Neural cell (in vitro differentiated cells): ENCODE data around the gene TMEM259. TPM values are rescaled to one million over a fixed set of nuclear protein-coding genes. Genes with fewer than 3 reads are reported as not detected.

Source experiments
- H2AFZ ChIP-seq: fragments of 200-600, 300-800 bp; sonication (generic), shearing (Covaris generic); 2 replicates; pipeline ENCODE4 v1.6.0; 2014; ENCODE audit warnings: low read depth, mild to moderate bottlenecking, antibody characterized with exemption, low read length, moderate library complexity
- H3F3A ChIP-seq: fragments of 200-600 bp; shearing (Covaris generic); 2 replicates; pipeline ENCODE4 v1.6.1; 2016; ENCODE audit warnings: mild to moderate bottlenecking, moderate library complexity, mixed read lengths, antibody characterized with exemption, low read length; ENCODE audit not compliant: insufficient read depth, poor library complexity, severe bottlenecking
- H3K27ac ChIP-seq: fragments of 200-600, 300-800 bp; sonication (generic), shearing (Covaris generic); 2 replicates; pipeline ENCODE4 v1.5.1; 2014; ENCODE audit warnings: mild to moderate bottlenecking, low read length, moderate library complexity
- H3K27me3 ChIP-seq: fragments of 300-800, 200-600 bp; sonication (generic), shearing (Covaris generic); 2 replicates; pipeline ENCODE4 v1.6.0; 2014; ENCODE audit warnings: mild to moderate bottlenecking, low read depth, low read length, moderate library complexity; ENCODE audit not compliant: insufficient read depth
- H3K36me3 ChIP-seq: fragments of 300-800, 200-600 bp; sonication (generic), shearing (Covaris generic); 2 replicates; pipeline ENCODE4 v1.5.1; 2014; ENCODE audit warnings: mild to moderate bottlenecking, antibody characterized with exemption, low read length, moderate library complexity; ENCODE audit not compliant: insufficient read depth
- H3K4me2 ChIP-seq: fragments of 300-800, 200-600 bp; sonication (generic), shearing (Covaris generic); 2 replicates; pipeline ENCODE4 v1.6.0; 2014; ENCODE audit warnings: mild to moderate bottlenecking, low read length
- H3K4me3 ChIP-seq: fragments of 300-800, 200-600 bp; sonication (generic), shearing (Covaris generic); 2 replicates; pipeline ENCODE4 v1.5.1; 2014; ENCODE audit warnings: mild to moderate bottlenecking, low read length, moderate library complexity
- H3K79me2 ChIP-seq: fragments of 200-600 bp; shearing (Covaris generic); replicated peaks from 2 replicates; pipeline ENCODE4 v1.6.0; 2014; ENCODE audit warnings: mild to moderate bottlenecking, low read length, moderate library complexity; ENCODE audit not compliant: insufficient read depth
- H3K9ac ChIP-seq: fragments of 300-800, 200-600 bp; sonication (generic), shearing (Covaris generic); 2 replicates; pipeline ENCODE4 v1.6.1; 2016; ENCODE audit warnings: mild to moderate bottlenecking, low read length, mixed read lengths
- H3K9me2 ChIP-seq: fragments of 200-600 bp; shearing (Covaris generic); 2 replicates; pipeline ENCODE4 v1.6.1; 2016; ENCODE audit warnings: mild to moderate bottlenecking, low read length, mixed read lengths; ENCODE audit not compliant: insufficient read depth
- H3K9me3 ChIP-seq: fragments of 200-600, 300-800 bp; sonication (generic), shearing (Covaris generic); 2 replicates; pipeline ENCODE4 v1.6.1; 2016; ENCODE audit warnings: mild to moderate bottlenecking, mixed run types, low read length, moderate library complexity, mixed read lengths
- H4K20me1 ChIP-seq: fragments of 200-600 bp; shearing (Covaris generic); 2 replicates; pipeline ENCODE4 v1.6.1; 2016; ENCODE audit warnings: mild to moderate bottlenecking, mixed run types; ENCODE audit not compliant: insufficient read depth
- CTCF ChIP-seq: fragments of 450-650 bp; IDR thresholded peaks from 2 replicates; pipeline ENCODE4 v1.5.1; 2014; ENCODE audit warnings: antibody characterized with exemption, mild to moderate bottlenecking, moderate library complexity; ENCODE audit not compliant: poor library complexity, severe bottlenecking
- EP300 ChIP-seq: fragments of 450-650 bp; conservative IDR thresholded peaks from 2 replicates; pipeline ENCODE4 v1.6.1; 2014; ENCODE audit warnings: antibody characterized with exemption, mild to moderate bottlenecking, moderate library complexity; ENCODE audit not compliant: poor library complexity, severe bottlenecking
- EZH2 ChIP-seq: fragments of 200-600, 300-800 bp; shearing (Covaris generic), sonication (generic); IDR thresholded peaks from 2 replicates; pipeline ENCODE4 v1.6.1; 2014; ENCODE audit warnings: antibody characterized with exemption, low read length, borderline replicate concordance, mild to moderate bottlenecking; ENCODE audit not compliant: insufficient read depth, poor library complexity, severe bottlenecking
- MXI1 ChIP-seq: fragments of 450-650 bp; conservative IDR thresholded peaks from 2 replicates; pipeline ENCODE4 v1.6.1; 2014; ENCODE audit warnings: antibody characterized with exemption, mild to moderate bottlenecking; ENCODE audit not compliant: poor library complexity, severe bottlenecking
- POLR2AphosphoS5 ChIP-seq: IDR thresholded peaks from 2 replicates; pipeline ENCODE4 v1.6.1; 2012
- RAD21 ChIP-seq: fragments of 450-650 bp; conservative IDR thresholded peaks from 2 replicates; pipeline ENCODE4 v1.6.1; 2014; ENCODE audit warnings: antibody characterized with exemption, mild to moderate bottlenecking, moderate library complexity
- REST ChIP-seq: IDR thresholded peaks from 2 replicates; pipeline ENCODE4 v1.6.1; 2012; ENCODE audit warnings: borderline replicate concordance
- SMC3 ChIP-seq: fragments of 450-650 bp; conservative IDR thresholded peaks from 2 replicates; pipeline ENCODE4 v1.6.1; 2014; ENCODE audit warnings: antibody characterized with exemption, mild to moderate bottlenecking, moderate library complexity; ENCODE audit not compliant: poor library complexity
- TAF1 ChIP-seq: IDR thresholded peaks from 2 replicates; pipeline ENCODE4 v1.6.1; 2012; ENCODE audit warnings: low read depth
- polyA plus RNA-seq: library from polyadenylated mRNA; depleted of rRNA; stranded (reverse); fragments of >200 nt; gene quantifications from 2 replicates; pipeline ENCODE4 v1.2.3, GENCODE V29; 2014

The TMEM259 gene
- polyA plus RNA-seq, 1 donor from 2014 or later = 176 TPM

- Histone ChIP-seq H3K27ac (no peak overlapping the region), H3K4me2 (no peak overlapping the region), H3K9me3 (no peaks in the 10 kb centered on the region), H2AFZ (no peak overlapping the region), H3K9me2 (no peaks in the 10 kb centered on the region), H3K36me3 (peaks cover 20% of the 10 kb centered on the region), H3K9ac (no peak overlapping the region), H3F3A (no peaks in the 10 kb centered on the region), H3K27me3 (no peaks in the 10 kb centered on the region), H4K20me1 (no peaks in the 10 kb centered on the region), H3K4me3 (no peak overlapping the region), H3K79me2 (no peaks in the 10 kb centered on the region)
- TF ChIP-seq EZH2 (no peak), TAF1 (no peak), MXI1 (no peak), SMC3 (no peak)
Observed at GRCh38 chr19:961866-962620, 58.9 kb downstream of the TMEM259 start.

- no peaks in the 10 kb centered on the region for H3F3A ChIP-seq
- no peak overlapping the region for H2AFZ ChIP-seq
- H3K4me3 ChIP-seq = no peak overlapping the region
- H3K4me2 ChIP-seq = no peak overlapping the region
- H3K36me3 ChIP-seq = peaks cover 16% of the 10 kb centered on the region
- H3K79me2 ChIP-seq = no peaks in the 10 kb centered on the region
- no peak for TF ChIP-seq POLR2AphosphoS5
- TF ChIP-seq SMC3 = no peak
- no peak for TF ChIP-seq EZH2
- no peak for TF ChIP-seq EP300
- TF ChIP-seq TAF1 = no peak
- no peak for TF ChIP-seq RAD21
- no peak for TF ChIP-seq REST
- no peak for TF ChIP-seq MXI1
- TF ChIP-seq CTCF = no peak
- H3K27me3 ChIP-seq = no peaks in the 10 kb centered on the region
- no peak overlapping the region for H3K9ac ChIP-seq
- H4K20me1 ChIP-seq = no peaks in the 10 kb centered on the region
- no peaks in the 10 kb centered on the region for H3K9me3 ChIP-seq
- H3K9me2 ChIP-seq = no peaks in the 10 kb centered on the region
- no peak overlapping the region for H3K27ac ChIP-seq
Observed at GRCh38 chr19:960601-960938, 60.4 kb downstream of the TMEM259 start.
